ENCODE data around the gene OR1I1.
"Not testable (repeated sequence)": the region's sequence is repeated elsewhere in the genome, so short reads cannot be mapped to it uniquely, and the experiment has no call there.

The OR1I1 gene, protein sequence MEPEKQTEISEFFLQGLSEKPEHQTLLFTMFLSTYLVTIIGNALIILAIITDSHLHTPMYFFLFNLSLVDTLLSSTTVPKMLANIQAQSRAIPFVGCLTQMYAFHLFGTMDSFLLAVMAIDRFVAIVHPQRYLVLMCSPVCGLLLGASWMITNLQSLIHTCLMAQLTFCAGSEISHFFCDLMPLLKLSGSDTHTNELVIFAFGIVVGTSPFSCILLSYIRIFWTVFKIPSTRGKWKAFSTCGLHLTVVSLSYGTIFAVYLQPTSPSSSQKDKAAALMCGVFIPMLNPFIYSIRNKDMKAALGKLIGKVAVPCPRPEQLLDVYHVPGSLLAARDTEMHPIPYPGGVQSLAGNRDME

DNA sequence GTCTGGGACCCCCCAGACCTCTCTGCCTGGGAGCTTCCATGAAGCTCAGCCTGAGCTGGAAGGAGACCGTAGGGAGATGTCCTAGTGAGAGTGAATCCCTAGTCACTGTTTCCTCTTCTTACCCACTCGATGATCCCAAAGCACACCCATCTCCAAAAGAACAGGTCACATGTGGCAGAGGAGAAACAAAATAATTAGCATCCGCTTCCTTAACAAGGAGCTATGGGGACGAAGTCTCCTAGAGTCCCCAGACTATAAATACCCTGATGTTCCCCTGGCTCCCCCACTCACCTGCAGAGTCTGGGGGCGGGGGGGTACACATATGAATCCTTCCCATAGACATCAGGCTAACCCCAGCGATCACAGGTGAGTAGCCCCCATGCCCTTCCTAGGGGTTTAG, at the start of gene OR1I1:
Gene OR1I1, plus strand, starts transcription at position 301 of the 400 bp plus-strand sequence. CDS start 4,855 bp downstream, outside the sequence.
- DNase-seq, result no peak

DNA sequence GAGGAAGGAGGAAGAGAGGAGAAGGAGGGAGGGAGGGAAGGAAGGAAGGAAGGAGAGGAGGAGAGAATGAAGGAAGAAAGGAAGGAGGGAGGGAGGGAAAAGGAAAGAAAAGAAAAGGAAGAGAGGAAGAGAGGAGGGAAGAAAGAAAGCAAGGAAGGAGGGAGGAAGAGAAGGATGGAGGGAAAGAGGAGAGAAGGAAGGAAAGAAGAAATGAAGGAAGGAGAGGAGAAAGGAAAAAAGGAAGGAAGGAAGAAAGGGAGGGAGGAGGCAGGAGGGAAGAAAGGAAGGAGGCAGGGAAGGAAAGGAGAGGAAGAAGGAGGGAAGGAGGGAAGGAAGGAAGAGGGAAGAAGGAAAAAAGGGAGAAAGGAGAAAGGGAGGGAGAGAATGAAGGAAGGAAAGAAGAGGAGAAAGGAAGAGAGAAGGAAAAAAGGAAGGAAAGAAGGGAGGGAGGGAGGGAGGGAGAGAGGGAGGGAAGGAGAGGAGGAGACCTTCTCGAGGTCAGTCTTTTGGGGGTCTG, 46.2 kb upstream of the OR1I1 start:
- no peak for DNase-seq

DNA sequence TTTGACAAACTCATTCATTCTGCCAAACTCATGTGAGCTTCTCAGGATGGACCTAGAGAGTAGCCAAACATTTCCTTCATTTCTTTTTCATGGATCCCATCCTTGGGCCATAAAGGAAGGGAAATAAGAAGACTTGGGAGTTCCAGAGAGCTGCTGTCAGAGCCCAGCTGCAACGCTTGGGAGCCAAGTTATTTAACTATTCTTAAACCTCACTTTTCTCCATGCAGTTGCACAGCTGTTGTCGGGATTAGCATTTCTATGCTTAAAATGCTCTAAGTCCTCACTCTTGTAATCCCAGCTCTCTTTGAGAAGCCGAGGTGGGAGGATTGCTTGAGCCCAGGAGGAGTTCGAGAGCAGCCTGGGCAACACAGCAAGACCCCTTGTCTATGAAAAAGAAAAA, 44.4 kb upstream of the OR1I1 start:
- DNase-seq, result no peak

GRCh38 chr19:15038294-15038693, 43.7 kb upstream of the OR1I1 start:
- DNase-seq, result no peak

- no peak for DNase-seq
Measured at GRCh38 chr19:15042003-15042402, 40.0 kb upstream of the OR1I1 start.

DNA sequence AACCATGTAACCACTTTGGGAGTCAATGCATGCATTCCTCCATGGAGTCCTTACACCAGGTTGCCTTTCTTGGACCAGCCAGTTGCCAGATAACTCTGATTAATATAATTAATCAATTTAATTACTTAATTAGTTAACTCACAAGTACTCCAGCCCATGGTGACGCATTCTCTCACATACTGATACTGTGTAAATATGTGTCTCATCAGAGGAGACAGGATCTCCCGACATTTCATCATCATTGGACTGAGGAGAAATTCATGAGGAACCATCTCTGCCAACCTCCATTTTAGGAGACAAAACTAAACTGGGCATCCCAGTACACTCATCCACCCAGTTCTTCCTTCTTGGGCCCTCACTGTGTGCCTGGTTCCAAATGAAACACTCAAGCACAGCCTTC, 39.2 kb upstream of the OR1I1 start:
- DNase-seq, result no peak

DNA sequence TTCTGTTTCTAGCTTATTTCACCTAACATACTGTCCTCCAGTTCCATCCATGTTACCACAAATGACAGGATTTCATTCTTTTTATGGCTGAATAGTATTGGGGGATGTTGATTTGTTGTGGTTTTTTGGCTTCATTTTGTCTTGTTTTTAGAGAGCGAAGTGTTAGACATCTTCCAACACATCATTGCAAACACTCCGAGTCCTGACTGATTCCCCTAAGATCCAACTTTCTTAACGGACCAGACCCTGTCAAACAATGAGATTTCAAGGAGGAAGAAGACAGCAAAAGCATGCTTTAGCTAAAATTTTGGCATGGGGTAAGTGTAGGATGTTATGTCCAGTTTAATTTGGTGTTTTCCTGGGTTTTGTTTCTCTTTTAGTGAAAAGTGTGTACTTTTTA, 36.5 kb upstream of the OR1I1 start:
- DNase-seq, result no peak

GRCh38 chr19:15047680-15048079, 34.3 kb upstream of the OR1I1 start:
- DNase-seq, result no peak

- DNase-seq, result no peak
Measured at GRCh38 chr19:15048128-15048527, 33.9 kb upstream of the OR1I1 start.

- no peak for DNase-seq
Measured at GRCh38 chr19:15048885-15049541, 33.0 kb upstream of the OR1I1 start, which contains the start of gene CASP14. Gene CASP14 (plus strand): TSS chr19:15049480. CDS start chr19:15052252, 2,772 bp downstream.

GRCh38 chr19:15050639-15051038, 31.4 kb upstream of the OR1I1 start:
- DNase-seq, result no peak

GRCh38 chr19:15062036-15062435, 20.0 kb upstream of the OR1I1 start:
- no peak for DNase-seq

DNA sequence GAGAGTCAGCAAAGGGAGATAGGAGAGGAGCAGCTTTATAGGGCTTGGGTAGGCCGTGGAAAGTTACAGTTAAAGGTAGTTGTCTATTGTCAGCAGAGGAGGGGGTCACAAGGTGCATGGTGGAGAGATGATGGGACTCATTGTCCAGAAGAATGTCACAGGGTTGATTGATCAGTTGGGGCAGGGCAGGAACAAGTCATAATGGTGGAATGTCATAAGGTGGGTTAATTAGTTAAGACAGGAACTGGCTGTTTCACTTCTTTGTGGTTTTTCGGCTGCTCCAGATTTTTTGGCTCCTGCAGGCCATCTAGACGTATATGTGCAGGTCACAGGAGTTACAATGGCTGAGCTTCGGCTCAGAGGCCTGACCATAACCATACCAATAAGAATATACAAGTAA, 11.6 kb upstream of the OR1I1 start:
- DNase-seq, result not testable (repeated sequence)

GRCh38 chr19:15072930-15073647, 8.9 kb upstream of the OR1I1 start:
- DNase-seq, result no peak

DNA sequence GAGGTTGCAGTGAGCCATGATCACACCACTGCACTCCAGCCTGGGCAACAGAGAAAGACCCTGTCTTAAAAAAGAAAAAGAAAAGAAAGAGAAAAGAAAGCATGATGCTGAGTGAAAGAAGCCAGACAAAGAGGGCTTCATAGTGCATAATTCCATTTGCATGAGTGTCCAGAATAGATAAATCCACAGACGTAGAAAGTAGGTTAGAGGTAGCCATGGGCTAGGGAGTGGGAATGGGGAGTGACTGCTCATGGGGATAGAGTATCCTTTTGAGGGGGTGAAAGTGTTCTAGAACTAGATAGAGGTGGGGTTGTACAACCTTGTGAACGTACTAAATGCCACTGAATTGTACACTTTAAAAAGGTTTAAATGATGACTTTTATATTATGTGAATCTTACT, 7.6 kb upstream of the OR1I1 start:
- no peak for DNase-seq

- DNase-seq, result no peak
Measured at GRCh38 chr19:15075806-15076205, 6.2 kb upstream of the OR1I1 start.

GRCh38 chr19:15080002-15080401, 2.0 kb upstream of the OR1I1 start:
- DNase-seq, result not testable (repeated sequence)

- DNase-seq, result no peak
Measured at GRCh38 chr19:15087182-15087581, 5.2 kb downstream of the OR1I1 start.

GRCh38 chr19:15091918-15092753, 10.1 kb downstream of the OR1I1 start:
- DNase-seq, result peak; percentile 80

DNA sequence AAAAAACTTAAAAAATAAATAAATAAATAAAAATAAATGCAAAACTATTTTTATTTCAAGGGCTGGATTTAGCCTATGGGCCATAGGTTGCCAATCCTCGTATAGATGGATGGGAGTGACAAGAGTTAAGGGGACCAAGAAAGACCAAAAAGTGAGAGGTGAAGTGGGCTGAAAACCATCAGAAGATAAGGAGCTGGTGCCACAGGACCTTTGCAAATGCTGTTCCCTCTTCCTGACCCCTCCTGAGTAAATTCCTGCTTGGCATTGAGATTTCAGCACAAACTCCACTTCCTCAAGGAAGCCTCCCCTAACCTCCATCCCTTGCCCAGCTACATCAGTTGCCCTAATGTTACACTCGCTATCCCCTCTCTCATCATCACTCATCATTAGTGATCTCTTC, 11.0 kb downstream of the OR1I1 start:
- DNase-seq, result no peak

DNA sequence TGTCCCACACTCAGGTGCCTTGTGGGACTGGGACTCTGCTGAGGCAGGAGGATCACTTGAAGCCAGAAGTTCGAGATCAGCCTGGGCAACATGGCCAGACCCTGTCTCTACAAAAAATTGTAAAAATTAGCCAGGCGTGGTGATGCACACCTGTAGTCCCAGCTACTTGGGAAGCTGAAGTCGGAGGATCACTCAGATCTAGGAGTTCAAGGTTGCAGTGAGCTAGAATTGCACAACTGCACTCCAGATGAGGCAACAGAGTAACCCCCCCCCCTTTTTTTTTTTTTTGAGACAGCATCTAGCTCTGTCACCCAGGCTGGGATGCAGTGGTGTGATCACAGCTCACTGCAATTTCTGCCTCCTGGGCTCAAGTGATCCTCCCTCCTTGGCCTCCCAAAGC, 14.2 kb downstream of the OR1I1 start:
- no peak for DNase-seq

DNA sequence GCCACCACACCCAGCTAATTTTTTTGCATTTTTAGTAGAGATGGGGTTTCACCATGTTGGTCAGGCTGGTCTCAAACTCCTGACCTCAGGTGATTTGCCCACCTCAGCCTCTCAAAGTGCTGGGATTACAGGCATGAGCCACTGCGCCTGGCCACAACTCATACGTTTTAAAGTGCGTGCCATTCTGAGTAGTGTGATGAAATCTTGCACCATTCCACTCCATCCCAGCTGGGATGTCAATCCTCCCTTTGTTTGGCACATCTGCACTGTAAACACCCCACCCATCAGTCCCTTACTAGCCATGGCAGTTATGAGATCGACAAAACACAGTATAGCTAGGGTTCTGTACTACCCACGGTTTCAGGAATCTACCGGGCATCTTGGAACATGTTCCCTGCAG, 16.0 kb downstream of the OR1I1 start:
- DNase-seq, result not testable (repeated sequence)

- no peak for DNase-seq
Measured at GRCh38 chr19:15098460-15098859, 16.4 kb downstream of the OR1I1 start.

Measured in CD4-positive, alpha-beta T cell treated with Interleukin-21 for 1 hour (primary cell).